Fibroblast of pulmonary artery (primary cell): ENCODE data around the gene TPRX1.

ENCODE experiments used
- DNase-seq: peaks from one replicate; pipeline ENCODE4 v3.0.0-alpha.2; 2010; ENCODE audit warnings: low read depth
- H3K4me3 ChIP-seq: replicated peaks from 2 replicates; pipeline ENCODE4 v1.5.1; 2011; ENCODE audit warnings: low read depth, mild to moderate bottlenecking, control low read depth, low read length, moderate library complexity
- TF ChIP-seq, protein P1 (sequence below): IDR thresholded peaks from 2 replicates; pipeline ENCODE4 v1.5.1; 2011; ENCODE audit warnings: mild to moderate bottlenecking, control low read depth, low read length, inconsistent platforms; ENCODE audit errors: missing control alignments

TPRX1 gene

DNA sequence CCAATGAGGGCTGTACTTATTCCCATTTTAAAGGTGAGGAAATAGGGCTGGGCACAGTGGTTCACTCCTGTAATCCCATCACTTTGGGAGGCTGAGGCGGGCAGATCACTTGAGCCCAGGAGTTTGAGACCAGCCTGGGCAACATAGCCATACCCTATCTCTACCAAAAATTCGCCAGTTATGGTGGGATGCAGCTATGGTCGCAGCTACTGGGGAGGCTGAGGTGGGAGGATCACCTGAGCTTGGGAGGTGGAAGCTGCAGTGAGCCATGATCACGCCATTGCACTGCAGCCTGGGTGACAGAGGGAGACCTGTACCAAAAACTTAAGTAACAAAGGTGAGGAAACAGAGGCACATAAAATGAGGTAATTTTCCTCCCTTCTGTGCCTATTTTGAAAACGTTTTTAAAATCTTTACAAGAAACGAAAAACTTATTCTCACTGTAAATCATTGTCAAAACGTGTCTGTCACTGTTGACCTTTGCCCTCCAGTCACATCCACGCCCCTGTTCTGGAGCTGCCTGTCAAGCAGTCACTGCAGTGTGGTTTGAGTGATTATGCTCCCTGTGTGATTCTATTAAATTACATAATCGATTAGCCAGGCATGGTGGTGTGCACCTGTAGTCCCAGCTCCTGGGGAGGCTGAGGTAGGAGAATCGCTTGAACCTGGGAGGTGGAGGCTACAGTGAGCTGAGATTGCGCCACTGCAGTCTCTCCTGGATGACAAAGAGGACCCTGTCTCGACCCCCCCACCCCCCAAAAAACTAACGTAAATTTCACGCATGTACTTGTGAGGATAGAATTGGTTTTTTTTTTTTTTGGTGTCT lies 46.5 kb downstream of the TPRX1 start:
- H3K4me3 ChIP-seq: no peak overlapping the region
- TF ChIP-seq, protein P1, sequence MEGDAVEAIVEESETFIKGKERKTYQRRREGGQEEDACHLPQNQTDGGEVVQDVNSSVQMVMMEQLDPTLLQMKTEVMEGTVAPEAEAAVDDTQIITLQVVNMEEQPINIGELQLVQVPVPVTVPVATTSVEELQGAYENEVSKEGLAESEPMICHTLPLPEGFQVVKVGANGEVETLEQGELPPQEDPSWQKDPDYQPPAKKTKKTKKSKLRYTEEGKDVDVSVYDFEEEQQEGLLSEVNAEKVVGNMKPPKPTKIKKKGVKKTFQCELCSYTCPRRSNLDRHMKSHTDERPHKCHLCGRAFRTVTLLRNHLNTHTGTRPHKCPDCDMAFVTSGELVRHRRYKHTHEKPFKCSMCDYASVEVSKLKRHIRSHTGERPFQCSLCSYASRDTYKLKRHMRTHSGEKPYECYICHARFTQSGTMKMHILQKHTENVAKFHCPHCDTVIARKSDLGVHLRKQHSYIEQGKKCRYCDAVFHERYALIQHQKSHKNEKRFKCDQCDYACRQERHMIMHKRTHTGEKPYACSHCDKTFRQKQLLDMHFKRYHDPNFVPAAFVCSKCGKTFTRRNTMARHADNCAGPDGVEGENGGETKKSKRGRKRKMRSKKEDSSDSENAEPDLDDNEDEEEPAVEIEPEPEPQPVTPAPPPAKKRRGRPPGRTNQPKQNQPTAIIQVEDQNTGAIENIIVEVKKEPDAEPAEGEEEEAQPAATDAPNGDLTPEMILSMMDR: no peak

DNA sequence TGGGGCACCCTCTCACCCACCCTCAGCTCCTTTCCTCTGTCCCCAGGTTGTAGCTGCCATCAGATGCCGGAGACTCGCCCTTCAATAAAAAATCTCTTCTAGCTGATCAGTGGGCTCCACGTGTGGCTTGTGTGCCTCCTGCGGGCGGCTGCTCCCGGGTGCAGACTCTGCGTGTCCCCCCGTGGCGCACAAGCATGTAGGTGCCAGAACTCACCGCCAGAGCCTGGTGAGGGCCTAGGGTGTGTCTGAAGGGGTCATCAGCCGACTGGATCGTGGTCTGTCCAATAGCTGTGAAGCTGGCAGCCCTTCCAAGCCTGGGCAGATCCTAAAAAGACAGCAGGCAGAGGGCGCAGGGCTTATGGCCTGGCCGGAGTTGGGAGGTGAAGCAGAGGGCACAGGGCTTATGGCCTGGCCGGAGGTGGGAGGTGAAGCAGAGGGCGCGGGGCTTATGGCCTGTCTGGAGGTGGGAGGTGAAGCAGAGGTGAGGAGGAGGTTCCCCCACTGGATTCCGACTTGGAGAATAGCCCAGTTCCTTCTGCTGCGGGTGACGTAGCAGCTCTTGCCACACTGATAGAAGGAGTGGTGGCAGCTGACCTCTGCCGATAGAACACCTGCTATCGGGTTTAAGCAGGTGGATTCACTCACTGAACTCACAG lies 47.3 kb downstream of the TPRX1 start:
- no peak for DNase-seq
- TF ChIP-seq, protein P1: no peak
- H3K4me3 ChIP-seq: no peak overlapping the region

More for the DNA sequence above, 46.5 kb downstream of the TPRX1 start:
- no peak for DNase-seq

DNA sequence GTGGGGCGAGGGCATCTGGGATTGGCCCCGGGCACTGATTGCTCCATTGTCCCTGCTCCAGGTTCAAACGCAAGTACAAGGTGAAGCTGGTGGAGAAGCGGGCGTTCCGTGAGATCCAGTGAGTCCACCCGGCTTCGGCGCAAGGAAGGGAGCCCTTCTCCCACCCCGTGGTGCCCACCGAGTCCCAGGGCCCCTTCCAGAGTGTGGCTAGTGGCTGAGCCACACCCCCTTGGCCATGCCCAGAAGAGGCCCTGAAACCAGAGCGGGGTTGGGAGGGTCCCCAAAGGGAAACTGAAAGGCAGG lies 47.8 kb downstream of the TPRX1 start:
- DNase-seq: no peak
- TF ChIP-seq, protein P1: no peak
- no peak overlapping the region for H3K4me3 ChIP-seq

DNA sequence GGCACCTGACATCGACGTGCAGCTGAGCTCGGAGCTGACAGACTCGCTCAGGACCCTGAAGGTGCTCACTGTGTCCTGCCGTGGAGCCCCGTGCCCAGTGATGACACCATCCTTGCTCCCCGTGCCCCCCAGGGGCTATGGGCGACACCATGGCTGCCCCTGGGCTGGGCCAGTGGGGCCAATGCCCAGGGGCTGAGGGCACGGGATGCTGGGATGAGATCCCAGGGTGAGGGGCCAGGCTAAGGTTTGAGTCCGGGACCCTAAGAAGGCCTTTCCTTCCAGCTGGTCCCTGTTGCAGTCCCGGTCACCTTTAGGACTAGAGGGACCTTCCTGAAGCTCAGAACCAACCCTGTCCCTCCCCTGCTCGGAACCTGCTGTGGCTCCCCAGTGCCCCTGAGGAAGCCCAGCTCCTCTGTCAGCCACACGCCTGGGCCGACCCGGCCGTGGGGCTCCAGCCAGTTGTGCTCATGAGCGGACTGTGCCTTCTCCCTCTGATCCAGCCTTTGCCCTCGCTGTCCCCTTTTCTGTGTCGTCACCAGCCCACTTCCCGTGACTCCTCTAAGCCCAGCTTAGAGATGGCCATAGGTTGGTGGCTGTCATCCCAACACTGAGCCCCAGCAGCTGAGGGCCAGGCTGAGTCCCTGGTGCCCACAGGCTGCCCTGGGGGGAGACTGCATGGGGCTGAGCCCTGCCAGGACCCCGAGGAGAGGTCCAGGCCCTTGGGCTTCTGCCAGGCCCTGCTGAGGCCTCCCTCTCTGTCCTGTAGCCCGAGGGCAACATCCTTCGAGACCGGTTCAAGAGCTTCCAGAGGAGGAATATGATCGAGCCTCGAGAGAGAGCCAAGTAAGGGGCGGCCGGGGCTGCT lies 48.4 kb downstream of the TPRX1 start:
- TF ChIP-seq, protein P1: no peak
- DNase-seq: no peak
- no peak overlapping the region for H3K4me3 ChIP-seq

DNA sequence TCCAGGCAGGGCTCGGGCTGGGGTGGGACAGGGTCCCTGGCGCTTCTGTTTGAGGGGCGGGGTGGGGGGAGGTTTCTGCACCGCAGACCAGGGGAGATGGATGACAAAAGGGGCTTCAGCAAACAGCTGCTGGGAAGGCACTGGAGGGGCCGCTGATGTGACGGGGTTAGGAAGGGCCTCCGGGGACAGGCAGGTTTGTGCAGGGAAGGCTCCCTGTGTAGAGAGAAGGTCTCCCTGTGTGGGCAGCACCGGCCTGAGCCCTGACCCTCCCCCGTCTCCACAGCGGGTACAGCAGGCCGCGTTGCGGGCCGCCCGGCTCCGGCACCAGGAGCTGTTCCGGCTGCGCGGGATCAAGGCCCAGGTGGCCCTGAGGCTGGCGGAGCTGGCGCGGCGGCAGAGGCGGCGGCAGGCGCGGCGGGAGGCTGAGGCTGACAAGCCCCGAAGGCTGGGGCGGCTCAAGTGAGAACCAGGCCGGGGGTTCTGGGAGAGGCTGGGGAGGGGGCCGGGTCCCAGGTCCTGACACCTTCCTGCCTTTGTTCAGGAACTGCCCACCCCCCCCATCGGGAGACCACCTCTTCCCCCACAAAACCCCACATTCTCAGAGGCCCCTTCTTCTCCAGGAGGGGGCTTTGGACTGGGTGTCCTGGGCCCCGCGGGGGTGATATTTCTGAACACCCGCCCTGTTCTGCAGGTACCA lies 49.1 kb downstream of the TPRX1 start:
- no peak for DNase-seq
- TF ChIP-seq, protein P1: no peak
- no peak overlapping the region for H3K4me3 ChIP-seq

DNA sequence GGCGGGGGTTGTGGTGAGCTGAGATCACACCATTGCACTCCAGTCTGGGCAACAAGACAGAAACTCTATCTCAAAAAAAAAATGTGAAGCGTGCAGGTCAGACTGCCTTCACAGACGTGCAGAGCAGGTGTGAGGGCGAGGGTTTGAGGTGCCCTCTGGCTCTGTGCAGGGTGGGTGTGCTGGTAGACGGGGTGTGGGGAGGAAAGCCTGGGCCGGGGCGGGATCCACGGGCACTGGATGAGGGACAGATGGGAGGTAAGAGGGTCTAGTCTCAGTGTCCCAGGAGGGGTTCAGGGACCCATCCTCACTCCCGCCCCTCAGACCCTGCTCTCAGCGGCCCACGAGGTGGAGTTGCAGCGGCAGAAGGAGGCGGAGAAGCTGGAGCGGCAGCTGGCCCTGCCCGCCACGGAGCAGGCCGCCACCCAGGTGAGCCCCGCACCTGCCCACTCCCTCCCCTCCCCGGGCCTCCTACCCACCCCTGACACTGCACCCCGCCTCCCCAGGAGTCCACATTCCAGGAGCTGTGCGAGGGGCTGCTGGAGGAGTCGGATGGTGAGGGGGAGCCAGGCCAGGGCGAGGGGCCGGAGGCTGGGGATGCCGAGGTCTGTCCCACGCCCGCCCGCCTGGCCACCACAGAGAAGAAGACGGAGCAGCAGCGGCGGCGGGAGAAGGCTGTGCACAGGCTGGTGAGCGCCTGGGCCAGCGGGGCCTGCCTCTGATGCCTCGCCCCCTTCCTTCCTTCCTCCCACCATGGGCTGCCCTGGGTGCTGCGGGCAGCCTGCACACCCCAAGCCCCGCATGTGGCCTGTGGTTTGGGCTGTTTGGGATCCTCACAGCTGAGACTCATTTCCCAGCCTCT lies 49.9 kb downstream of the TPRX1 start:
- TF ChIP-seq, protein P1: no peak
- H3K4me3 ChIP-seq: no peak overlapping the region
- DNase-seq: no peak
